ENCODE results near the gene MSMP. TPM values are rescaled to one million over a fixed set of nuclear protein-coding genes. Genes with fewer than 3 reads are reported as not detected.

MSMP gene
- total and polyA plus RNA-seq, 9 of the 15 experiments (the other 6 are each of a cell fraction or from before 2014, with no cell fraction given): 0.60 TPM; not detected in 8

- no peak for TF ChIP-seq ZNF318 (IDR thresholded peaks at IDR 0.05; ENCODE audit: borderline replicate concordance in 1 of 2, low read depth in 1 of 2)
- TF ChIP-seq ZBTB49 (CRISPR knock-in tag; IDR thresholded peaks at IDR 0.05; ENCODE audit: borderline replicate concordance): no peak
- TF ChIP-seq CXXC5 (CRISPR knock-in tag; IDR thresholded peaks at IDR 0.05): 0 out of 2 replicates have a peak, but pooled peaks have one; percentile 64
- TF ChIP-seq PHF8 (IDR thresholded peaks at IDR 0.05; ENCODE audit: borderline replicate concordance, low read length): peak; percentile 86; the same call in 1 of the 2 replicates
- TF ChIP-seq ZNF717 (CRISPR knock-in tag; IDR thresholded peaks at IDR 0.05): no peak
- no peak for TF ChIP-seq ATF4 (CRISPR knock-in tag; IDR thresholded peaks at IDR 0.05)
- no peak for TF ChIP-seq ZBTB2 (IDR thresholded peaks at IDR 0.05)
- no peak for TF ChIP-seq ZNF586 (CRISPR knock-in tag; conservative IDR thresholded peaks at IDR 0.05)
- no peak for TF ChIP-seq ZNF140 (CRISPR knock-in tag; IDR thresholded peaks at IDR 0.05)
- TF ChIP-seq ZC3H8 (IDR thresholded peaks at IDR 0.05): no peak
- no peak for TF ChIP-seq TRIM24 (IDR thresholded peaks at IDR 0.05)
- 0 out of 2 replicates have a peak, but pooled peaks have one; percentile 18 for TF ChIP-seq MYC (IDR thresholded peaks at IDR 0.05; ENCODE audit: low read depth, low read length)
- no peak for TF ChIP-seq MYC (CRISPR knock-in tag; IDR thresholded peaks at IDR 0.05; ENCODE audit: borderline replicate concordance, low read depth)
- TF ChIP-seq PCBP1 (IDR thresholded peaks at IDR 0.05; ENCODE audit: low read depth, low read length, poor library complexity, severe bottlenecking): peak; percentile 49
- no peak for TF ChIP-seq CSDE1 (IDR thresholded peaks at IDR 0.05)
Measured at GRCh38 chr9:35748858-35749514, 5.1 kb downstream of the MSMP start, which contains the start of the genes GBA2 and RGP1 (continued).

Data from K562 (cell line).